Dermis blood vessel endothelial cell (primary cell): ENCODE data around the gene CEMIP. TPM values are rescaled to one million over a fixed set of nuclear protein-coding genes. Genes with fewer than 3 reads are reported as not detected.

Experiments used
- DNase-seq: peaks from one replicate; pipeline ENCODE4 v3.0.0; 2010
- total RNA-seq: library from RNA; depleted of rRNA; stranded (reverse); fragments of >200 nt; gene quantifications from 2 replicates; pipeline ENCODE4 v1.2.3, GENCODE V29; 2014

The CEMIP gene
- total RNA-seq, 1 donor from 2014 or later, result 0.85 TPM

GRCh38 chr15:80895091-80895490, 115.9 kb downstream of the CEMIP start:
- no peak for DNase-seq

DNA sequence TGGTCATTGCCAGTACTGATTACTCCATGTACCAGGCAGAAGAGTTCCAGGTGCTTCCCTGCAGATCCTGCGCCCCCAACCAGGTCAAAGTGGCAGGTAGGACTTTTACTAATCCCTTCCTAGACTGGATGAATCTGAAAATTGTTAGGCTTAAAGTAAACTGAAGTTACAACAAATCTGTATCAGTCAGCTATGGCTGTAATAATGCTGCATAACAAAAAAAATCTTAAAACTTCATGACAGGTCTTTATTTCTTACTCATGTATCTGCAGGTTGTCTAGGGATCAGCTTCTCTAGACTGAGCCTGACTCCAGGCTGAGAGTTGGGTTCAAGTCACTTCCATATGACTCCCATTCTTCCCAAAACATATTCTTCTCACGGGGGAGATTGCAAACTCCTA, 116.8 kb downstream of the CEMIP start:
- no peak for DNase-seq

DNA sequence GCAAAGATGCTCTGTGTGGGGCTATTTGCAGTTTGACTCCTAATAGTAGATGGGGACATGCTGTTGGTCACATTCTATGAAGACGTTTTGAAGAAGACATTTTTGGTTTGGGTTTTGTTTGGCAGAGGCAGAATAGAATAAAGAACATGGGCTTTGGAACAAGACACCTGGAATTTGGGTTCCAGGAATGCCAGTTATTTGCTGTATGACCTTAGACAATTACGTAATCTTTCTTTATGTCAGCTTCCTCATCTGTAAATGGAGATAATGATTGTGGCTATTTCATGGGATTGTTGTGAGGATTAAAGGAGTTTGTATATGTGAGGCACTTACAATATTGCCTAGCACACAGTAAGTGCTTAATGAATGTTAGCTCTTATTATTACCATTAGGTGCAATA, 118.9 kb downstream of the CEMIP start:
- DNase-seq, result no peak

DNA sequence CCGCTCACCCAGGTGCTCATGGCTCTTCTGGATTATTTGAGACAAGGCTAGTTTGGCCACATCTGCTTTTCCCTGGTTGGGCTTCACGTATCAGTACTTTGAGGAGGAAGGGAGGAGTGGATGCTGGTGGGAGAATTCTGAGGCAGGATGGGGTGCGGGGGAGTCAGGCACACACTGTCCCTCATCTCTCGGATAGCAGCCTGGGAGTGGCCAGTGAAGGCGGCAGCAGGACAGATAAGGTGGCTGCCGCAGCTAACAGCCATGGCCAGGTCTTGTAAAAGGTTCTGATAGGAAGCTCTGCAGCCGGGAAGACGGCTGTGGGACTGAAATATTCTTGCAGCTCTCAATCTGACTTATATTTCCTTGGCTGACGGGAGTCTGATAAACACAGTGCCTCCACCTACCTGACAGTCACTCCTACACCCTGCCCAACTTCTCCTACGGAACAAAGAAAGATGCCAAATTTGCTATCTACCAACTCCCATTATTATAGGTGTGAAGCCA, 123.2 kb downstream of the CEMIP start:
- no peak for DNase-seq

DNA sequence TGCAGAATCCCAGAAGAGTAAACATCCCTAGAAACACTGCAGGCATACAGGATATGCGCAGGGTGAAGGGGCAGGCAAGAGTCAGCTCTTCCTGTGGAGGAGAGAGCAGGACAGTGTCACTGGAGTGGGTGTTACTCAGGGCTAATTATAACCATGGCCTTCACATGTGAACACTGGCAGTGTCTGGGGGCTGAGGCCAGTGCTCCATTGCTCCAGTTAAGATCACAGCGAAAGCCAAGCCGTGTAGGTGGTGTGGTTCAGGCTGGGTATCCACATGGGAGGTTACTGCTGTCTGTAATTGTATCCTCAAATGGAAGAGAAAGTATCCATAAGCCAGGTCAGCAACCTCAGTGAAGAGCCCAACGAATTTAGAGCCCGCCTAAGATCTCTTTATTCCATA, 125.8 kb downstream of the CEMIP start:
- DNase-seq, result no peak

GRCh38 chr15:80906159-80906766, 127.1 kb downstream of the CEMIP start:
- DNase-seq, result no peak

DNA sequence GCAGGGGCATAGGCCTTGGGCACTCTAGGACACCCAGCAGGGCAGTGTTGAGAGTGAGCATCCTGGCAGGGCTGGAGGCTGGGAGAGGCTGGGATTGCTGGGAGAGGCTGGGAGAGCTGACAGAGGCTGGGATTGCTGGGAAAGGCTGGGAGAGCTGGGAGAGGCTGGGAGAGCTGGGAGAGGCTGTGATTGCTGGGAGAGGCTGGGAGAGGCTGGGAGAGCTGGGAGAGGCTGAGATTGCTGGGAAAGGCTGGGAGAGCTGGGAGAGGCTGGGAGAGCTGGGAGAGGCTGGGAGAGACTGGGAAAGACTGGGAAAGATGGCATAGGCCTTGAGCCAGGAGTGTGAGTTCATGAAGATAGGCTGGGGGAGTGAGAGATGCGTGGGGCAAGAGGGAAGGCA, 132.7 kb downstream of the CEMIP start:
- no peak for DNase-seq

GRCh38 chr15:80912673-80913072, 133.5 kb downstream of the CEMIP start:
- no peak for DNase-seq

DNA sequence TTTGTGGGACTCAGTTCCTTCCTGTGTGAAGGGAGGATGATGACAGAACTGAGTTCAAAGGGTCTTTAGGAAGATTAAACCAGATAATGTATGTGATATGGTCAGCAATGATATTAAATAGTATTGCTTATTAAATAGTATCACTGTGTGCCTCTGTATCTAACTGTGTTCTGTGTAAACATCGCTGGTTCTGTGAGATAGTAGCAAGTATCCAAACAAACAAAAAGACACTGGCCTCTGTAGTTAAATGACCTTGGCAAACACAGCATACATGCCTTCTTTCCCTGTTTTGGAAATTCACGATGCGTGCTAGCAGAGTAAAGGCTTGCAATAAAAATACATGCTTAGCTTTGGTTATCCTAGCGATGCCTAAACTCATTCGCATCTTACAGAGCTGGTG, 134.4 kb downstream of the CEMIP start:
- DNase-seq, result no peak

- DNase-seq, result no peak
These were observed 136.3 kb downstream of the CEMIP start for GRCh38 chr15:80915472-80915871.

DNA sequence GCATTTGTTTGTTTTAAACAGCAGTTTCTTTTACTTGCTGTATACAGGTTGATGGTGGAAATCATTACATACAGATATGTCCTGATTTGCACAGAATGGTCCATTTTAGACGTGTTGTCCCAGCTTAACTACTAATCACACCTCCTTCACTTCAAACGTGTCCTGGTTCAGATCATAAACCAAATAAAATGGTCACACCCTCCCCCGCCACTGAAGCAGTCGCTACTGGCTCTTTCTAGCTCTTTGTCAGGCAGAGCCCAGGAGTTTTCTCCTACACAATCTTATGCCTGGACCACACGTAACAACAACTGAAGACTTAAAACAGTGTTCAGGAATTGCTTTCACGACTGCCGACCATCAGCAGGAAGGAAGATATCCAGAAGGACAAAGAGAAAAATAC, 136.9 kb downstream of the CEMIP start:
- DNase-seq, result no peak

- no peak for DNase-seq
These were observed 139.1 kb downstream of the CEMIP start for GRCh38 chr15:80918196-80918783.

DNA sequence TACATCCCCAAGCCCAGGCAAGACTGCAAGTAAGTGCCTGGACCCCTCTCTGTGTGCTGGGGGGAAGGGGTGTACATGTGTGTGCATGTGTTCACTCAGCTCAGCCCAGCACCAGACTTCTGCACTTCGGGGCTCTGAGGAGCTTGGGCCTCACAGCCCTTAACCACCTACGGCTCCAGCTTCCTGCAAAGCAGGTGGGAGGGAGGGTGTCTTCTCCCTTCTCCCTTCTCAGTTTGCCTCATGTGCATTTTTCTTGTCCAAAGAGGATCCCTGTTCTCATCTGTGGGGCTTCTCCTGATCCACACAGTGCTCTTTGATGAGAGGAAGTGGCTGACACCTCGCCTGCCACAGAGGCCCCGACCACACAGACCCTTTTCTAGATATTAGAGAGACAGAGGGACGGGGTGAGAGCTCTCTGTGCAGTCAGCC, 141.1 kb downstream of the CEMIP start:
- no peak for DNase-seq

- DNase-seq, result no peak
These were observed 142.7 kb downstream of the CEMIP start for GRCh38 chr15:80921736-80922410.

- no peak for DNase-seq
These were observed 144.5 kb downstream of the CEMIP start for GRCh38 chr15:80923668-80924067.

GRCh38 chr15:80924278-80924677, 145.1 kb downstream of the CEMIP start:
- DNase-seq, result no peak

DNA sequence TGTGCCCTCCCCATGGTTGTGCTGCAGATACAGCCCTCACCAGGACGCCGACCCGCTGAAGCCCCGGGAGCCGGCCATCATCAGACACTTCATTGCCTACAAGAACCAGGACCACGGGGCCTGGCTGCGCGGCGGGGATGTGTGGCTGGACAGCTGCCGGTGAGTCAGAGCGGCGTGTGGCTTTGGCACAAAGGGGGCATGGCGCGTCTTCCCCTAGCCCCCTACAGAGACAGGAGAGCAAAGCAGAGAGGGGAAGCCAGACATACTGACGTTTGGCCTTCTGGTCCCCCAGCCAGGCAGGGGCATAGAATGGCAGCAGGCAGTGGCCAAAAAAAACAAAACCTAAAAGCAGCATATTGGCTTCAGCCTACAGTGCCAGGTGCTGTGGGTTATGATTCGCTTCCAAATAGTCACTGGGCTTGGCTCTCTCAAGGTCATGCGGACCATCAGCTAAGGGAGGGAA, 146.5 kb downstream of the CEMIP start:
- no peak for DNase-seq

GRCh38 chr15:80926126-80926525, 147.0 kb downstream of the CEMIP start:
- no peak for DNase-seq

- no peak for DNase-seq
These were observed 150.1 kb downstream of the CEMIP start for GRCh38 chr15:80929225-80929624.

- no peak for DNase-seq
These were observed 150.5 kb downstream of the CEMIP start for GRCh38 chr15:80929689-80930088.

DNA sequence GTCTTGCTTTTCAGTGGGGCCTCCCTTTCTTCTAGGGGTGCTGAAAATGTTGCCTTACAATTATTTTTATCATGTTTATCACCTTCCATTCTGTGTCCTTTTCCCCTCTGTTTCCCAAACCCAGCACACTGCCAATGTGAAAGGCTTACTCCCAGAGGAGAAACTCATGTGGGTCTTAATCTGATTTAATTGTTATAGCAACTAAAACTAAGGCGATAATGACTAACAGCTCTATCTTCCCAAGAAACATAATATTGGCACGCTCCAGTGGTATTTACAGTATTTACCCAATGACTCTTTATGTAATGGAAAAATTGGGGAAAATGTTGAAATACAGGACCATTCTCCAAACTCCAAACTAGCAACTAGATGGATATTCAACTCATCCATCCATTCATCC, 152.0 kb downstream of the CEMIP start:
- no peak for DNase-seq

DNA sequence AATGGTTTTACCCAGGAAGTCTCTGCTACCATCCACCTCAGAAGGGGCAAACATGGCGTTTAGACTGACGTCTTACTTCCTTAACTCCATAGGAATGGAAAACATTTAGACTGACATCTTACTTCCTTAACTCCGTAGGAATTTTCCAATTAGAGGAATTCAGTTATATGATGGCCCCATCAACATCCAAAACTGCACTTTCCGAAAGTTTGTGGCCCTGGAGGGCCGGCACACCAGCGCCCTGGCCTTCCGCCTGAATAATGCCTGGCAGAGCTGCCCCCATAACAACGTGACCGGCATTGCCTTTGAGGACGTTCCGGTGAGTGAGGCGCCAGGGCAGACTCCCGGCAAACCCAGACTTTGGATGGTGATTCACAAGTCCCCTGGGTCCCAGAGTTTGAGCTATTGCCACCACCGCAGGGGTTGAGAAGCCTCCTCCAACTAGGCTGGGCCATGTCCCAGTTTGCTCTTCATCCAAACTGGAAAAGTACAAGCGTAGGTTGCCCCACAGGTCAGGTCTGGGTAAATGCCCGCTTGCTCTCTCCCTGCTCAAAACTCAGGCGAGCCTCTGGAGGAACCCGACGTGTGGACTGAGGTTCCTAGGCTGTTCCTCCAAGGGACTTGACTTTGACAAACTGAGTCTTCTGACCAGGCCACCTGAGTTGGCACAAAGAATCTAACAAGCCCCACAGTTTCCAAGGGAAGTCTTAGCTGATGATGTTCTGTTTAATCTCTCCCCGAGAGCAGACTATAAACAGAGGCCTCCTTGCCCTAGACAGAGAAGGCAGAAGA, 152.7 kb downstream of the CEMIP start:
- DNase-seq, result no peak

DNA sequence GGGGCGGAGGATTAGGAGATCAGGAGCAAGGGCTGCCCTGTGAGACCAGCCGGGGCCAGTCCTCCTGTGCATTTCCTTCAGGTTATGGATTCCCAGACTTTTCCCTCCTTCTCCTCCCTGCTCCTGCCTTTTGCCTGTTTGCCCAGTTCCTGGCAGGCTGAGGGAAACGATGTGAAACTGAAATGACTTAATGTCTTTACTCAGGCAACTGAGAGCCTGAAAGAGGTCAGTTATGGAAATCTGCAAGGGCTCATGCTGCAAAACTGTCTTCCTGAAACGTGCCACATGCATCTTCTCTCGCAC, 153.3 kb downstream of the CEMIP start:
- DNase-seq, result no peak
